OCI-LY1 (cell line): ENCODE measurements around the gene ARRDC5.

Source experiments
- EZH2 ChIP-seq: fragments of 200-600 bp; sonication (generic), shearing (Covaris generic); IDR thresholded peaks from 2 replicates; pipeline ENCODE4 v1.8.0; 2017; ENCODE audit warnings: borderline replicate concordance, mixed run types, mild to moderate bottlenecking, antibody characterized with exemption, low read length, moderate library complexity, mixed read lengths
- TF ChIP-seq, protein P1 (sequence below): fragments of 200-600 bp; sonication (generic), shearing (Covaris generic); IDR thresholded peaks from 2 replicates; pipeline ENCODE4 v1.5.1; 2017; ENCODE audit warnings: mild to moderate bottlenecking, antibody characterized with exemption, low read length, moderate library complexity, mixed read lengths

- TF ChIP-seq, protein P1, sequence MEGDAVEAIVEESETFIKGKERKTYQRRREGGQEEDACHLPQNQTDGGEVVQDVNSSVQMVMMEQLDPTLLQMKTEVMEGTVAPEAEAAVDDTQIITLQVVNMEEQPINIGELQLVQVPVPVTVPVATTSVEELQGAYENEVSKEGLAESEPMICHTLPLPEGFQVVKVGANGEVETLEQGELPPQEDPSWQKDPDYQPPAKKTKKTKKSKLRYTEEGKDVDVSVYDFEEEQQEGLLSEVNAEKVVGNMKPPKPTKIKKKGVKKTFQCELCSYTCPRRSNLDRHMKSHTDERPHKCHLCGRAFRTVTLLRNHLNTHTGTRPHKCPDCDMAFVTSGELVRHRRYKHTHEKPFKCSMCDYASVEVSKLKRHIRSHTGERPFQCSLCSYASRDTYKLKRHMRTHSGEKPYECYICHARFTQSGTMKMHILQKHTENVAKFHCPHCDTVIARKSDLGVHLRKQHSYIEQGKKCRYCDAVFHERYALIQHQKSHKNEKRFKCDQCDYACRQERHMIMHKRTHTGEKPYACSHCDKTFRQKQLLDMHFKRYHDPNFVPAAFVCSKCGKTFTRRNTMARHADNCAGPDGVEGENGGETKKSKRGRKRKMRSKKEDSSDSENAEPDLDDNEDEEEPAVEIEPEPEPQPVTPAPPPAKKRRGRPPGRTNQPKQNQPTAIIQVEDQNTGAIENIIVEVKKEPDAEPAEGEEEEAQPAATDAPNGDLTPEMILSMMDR = no peak
- no peak for TF ChIP-seq EZH2
Observed at GRCh38 chr19:4914736-4915501, 12.2 kb upstream of the ARRDC5 start.
